ENCODE results near the gene EFCAB9. TPM values are rescaled to one million over a fixed set of nuclear protein-coding genes. Genes with fewer than 3 reads are reported as not detected.

The EFCAB9 gene
- total RNA-seq, 1 donor from 2014 or later: not detected

GRCh38 chr5:172243302-172243701 lies 49.3 kb downstream of the EFCAB9 start:
- no peak for DNase-seq

GRCh38 chr5:172245046-172245445 lies 51.1 kb downstream of the EFCAB9 start:
- no peak for DNase-seq

- DNase-seq: peak; percentile 53
Observed at GRCh38 chr5:172245703-172246125, 51.7 kb downstream of the EFCAB9 start.

GRCh38 chr5:172248637-172249036 lies 54.7 kb downstream of the EFCAB9 start:
- no peak for DNase-seq

GRCh38 chr5:172251419-172251818 lies 57.4 kb downstream of the EFCAB9 start:
- DNase-seq: no peak

GRCh38 chr5:172252501-172252900 lies 58.5 kb downstream of the EFCAB9 start:
- DNase-seq: no peak

Small RNAs within 50 kb of the gene (small RNA-seq; reads per million reads assigned to genes)
- gene RF00191 (ENCODE audit: low replicate concordance): not detected

Other genes starting within 250 kb of the EFCAB9 start
- gene FBXW11, start 187.5 kb upstream of the EFCAB9 start, total RNA-seq: 84.0 TPM
- 14.9 TPM for gene STK10, start 5.9 kb upstream of the EFCAB9 start, total RNA-seq
- gene UBTD2, start 89.6 kb downstream of the EFCAB9 start, total RNA-seq: 72.0 TPM

Measured in tongue (tissue), 3 donors.